PC-3 (cell line): Measurements from ENCODE around the gene DDX47.

Experiments
- EZH2 ChIP-seq: fragments of 300-600 bp; sonication (generic); IDR thresholded peaks from one replicate; pipeline ENCODE4 v1.6.1; 2017; ENCODE audit warnings: antibody characterized with exemption, mild to moderate bottlenecking, low read length; ENCODE audit not compliant: unreplicated experiment
- EZH2phosphoT487 ChIP-seq: fragments of 300-600 bp; sonication (generic); IDR thresholded peaks from 2 replicates; pipeline ENCODE4 v1.6.1; 2018; ENCODE audit warnings: mild to moderate bottlenecking, antibody characterized with exemption, low read length, borderline replicate concordance
- TF ChIP-seq, protein P1 (sequence below): fragments of 300-600 bp; sonication (generic); conservative IDR thresholded peaks from 2 replicates; pipeline ENCODE4 v1.5.1; 2017; ENCODE audit warnings: antibody characterized with exemption, low read depth, mild to moderate bottlenecking, low read length

DNA sequence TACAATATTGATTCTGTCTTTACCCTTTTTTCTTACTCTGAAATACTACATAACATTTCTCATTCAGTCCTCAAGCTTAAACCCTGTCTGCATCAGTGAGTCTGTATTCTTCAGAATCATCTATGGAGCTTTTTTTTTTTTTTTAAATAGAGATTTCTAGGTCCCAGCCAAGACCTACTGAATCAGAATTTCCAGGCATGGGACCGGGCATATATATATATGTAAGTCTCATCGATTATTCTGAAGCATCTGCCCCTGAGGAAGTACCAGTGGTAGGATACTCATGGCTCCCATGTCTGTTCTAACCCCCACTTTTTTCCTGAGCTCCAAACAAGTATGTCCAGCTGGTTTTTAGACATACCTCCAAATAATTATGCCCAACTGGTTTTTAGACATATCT, 6.1 kb downstream of the DDX47 start:
- TF ChIP-seq, protein P1, sequence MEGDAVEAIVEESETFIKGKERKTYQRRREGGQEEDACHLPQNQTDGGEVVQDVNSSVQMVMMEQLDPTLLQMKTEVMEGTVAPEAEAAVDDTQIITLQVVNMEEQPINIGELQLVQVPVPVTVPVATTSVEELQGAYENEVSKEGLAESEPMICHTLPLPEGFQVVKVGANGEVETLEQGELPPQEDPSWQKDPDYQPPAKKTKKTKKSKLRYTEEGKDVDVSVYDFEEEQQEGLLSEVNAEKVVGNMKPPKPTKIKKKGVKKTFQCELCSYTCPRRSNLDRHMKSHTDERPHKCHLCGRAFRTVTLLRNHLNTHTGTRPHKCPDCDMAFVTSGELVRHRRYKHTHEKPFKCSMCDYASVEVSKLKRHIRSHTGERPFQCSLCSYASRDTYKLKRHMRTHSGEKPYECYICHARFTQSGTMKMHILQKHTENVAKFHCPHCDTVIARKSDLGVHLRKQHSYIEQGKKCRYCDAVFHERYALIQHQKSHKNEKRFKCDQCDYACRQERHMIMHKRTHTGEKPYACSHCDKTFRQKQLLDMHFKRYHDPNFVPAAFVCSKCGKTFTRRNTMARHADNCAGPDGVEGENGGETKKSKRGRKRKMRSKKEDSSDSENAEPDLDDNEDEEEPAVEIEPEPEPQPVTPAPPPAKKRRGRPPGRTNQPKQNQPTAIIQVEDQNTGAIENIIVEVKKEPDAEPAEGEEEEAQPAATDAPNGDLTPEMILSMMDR: no peak
- no peak for TF ChIP-seq EZH2
- TF ChIP-seq EZH2phosphoT487: no peak
